HEK293 (cell line): ENCODE data around the gene GNAT1.

Source experiments
- CTCF ChIA-PET: fragments of 350-600 bp; formaldehyde crosslinking; extraction: SDS; loops from one replicate; lab custom pipeline; 2021; ENCODE audit warnings: antibody characterized with exemption; lab: Yijun Ruan, JAX
- POLR2A ChIA-PET: fragments of 300-600 bp; formaldehyde crosslinking; extraction: SDS; loops from one replicate; lab custom pipeline; 2020; ENCODE audit warnings: antibody characterized with exemption, inconsistent platforms; lab: Yijun Ruan, JAX
- H3K27ac ChIP-seq: fragments of 200-500 bp; sonication (Bioruptor generic); 2 replicates; pipeline ENCODE4 v1.5.1; 2014; ENCODE audit warnings: low read depth, low read length, control low read depth, inconsistent platforms; ENCODE audit errors: extremely low read depth
- H3K36me3 ChIP-seq, 2 experiments: fragments of 200-500 bp in 1 of 2; sonication (Bioruptor generic) in 1 of 2; 1 replicate in 1 of 2; 2 replicates in 1 of 2; pipeline ENCODE4 v1.5.1; 2014 to 2017; ENCODE audit warnings: inconsistent platforms in 2 of 2, low read length in 2 of 2; ENCODE audit not compliant: control insufficient read depth in 2 of 2, insufficient read depth in 1 of 2
- H3K4me1 ChIP-seq: fragments of 200-500 bp; sonication (Bioruptor generic); 2 replicates; pipeline ENCODE4 v1.5.1; 2014; ENCODE audit warnings: mild to moderate bottlenecking, low read length, inconsistent platforms; ENCODE audit not compliant: control insufficient read depth, insufficient read depth
- H3K4me3 ChIP-seq: 2 replicates; pipeline ENCODE4 v1.5.1; 2011; ENCODE audit warnings: low read depth, mild to moderate bottlenecking, control low read depth, low read length, moderate library complexity
- H3K9me3 ChIP-seq: fragments of 200-500 bp; sonication (Bioruptor generic); 2 replicates; pipeline ENCODE4 v1.5.1; 2014; ENCODE audit warnings: low read depth, low read length, inconsistent platforms; ENCODE audit not compliant: control insufficient read depth, insufficient read depth
- BCL11B ChIP-seq: fragments of 450-650 bp; formaldehyde crosslinking; IDR thresholded peaks from 2 replicates; pipeline ENCODE4 v1.5.1; 2016; ENCODE audit warnings: low read depth, missing biosample characterization, missing genetic modification characterization
- GLI4 ChIP-seq: fragments of 450-650 bp; formaldehyde crosslinking; IDR thresholded peaks from 2 replicates; pipeline ENCODE4 v1.5.1; 2016; ENCODE audit warnings: missing biosample characterization, missing genetic modification characterization
- HIC1 ChIP-seq: fragments of 450-650 bp; formaldehyde crosslinking; IDR thresholded peaks from 2 replicates; pipeline ENCODE4 v1.5.1; 2016; ENCODE audit warnings: missing biosample characterization, missing genetic modification characterization
- INSM2 ChIP-seq: fragments of 450-650 bp; formaldehyde crosslinking; IDR thresholded peaks from 2 replicates; pipeline ENCODE4 v1.5.1; 2016; ENCODE audit warnings: missing biosample characterization, missing genetic modification characterization
- KLF16 ChIP-seq: fragments of 450-650 bp; formaldehyde crosslinking; IDR thresholded peaks from 2 replicates; pipeline ENCODE4 v1.5.1; 2017; ENCODE audit warnings: missing biosample characterization, missing genetic modification characterization
- PRDM1 ChIP-seq: fragments of 450-650 bp; formaldehyde crosslinking; IDR thresholded peaks from 2 replicates; pipeline ENCODE4; 2016; ENCODE audit warnings: missing biosample characterization, missing genetic modification characterization
- PRDM10 ChIP-seq: fragments of 450-650 bp; formaldehyde crosslinking; IDR thresholded peaks from 2 replicates; pipeline ENCODE4 v1.5.1; 2016; ENCODE audit warnings: missing biosample characterization, missing genetic modification characterization
- SETDB1 ChIP-seq: IDR thresholded peaks from one replicate; pipeline ENCODE4 v1.6.1; 2017; ENCODE audit warnings: mild to moderate bottlenecking, low read length, moderate library complexity, mixed read lengths; ENCODE audit not compliant: insufficient read length
- TCF7L2 ChIP-seq: IDR thresholded peaks from 2 replicates; pipeline ENCODE4 v1.6.1; 2011; ENCODE audit warnings: low read depth, mild to moderate bottlenecking, inconsistent platforms, low read length, moderate library complexity, borderline replicate concordance
- ZBTB17 ChIP-seq: fragments of 450-650 bp; formaldehyde crosslinking; IDR thresholded peaks from 2 replicates; pipeline ENCODE4 v1.5.1; 2016; ENCODE audit warnings: missing biosample characterization, missing genetic modification characterization
- ZIC2 ChIP-seq: fragments of 450-650 bp; formaldehyde crosslinking; IDR thresholded peaks from 2 replicates; pipeline ENCODE4 v1.5.1; 2016; ENCODE audit warnings: missing biosample characterization, missing genetic modification characterization
- ZNF19 ChIP-seq: fragments of 450-650 bp; formaldehyde crosslinking; IDR thresholded peaks from 2 replicates; pipeline ENCODE4; 2016; ENCODE audit warnings: missing biosample characterization, missing genetic modification characterization, low read depth
- ZNF341 ChIP-seq: fragments of 450-650 bp; formaldehyde crosslinking; IDR thresholded peaks from 2 replicates; pipeline ENCODE4; 2016; ENCODE audit warnings: low read depth, missing biosample characterization, missing genetic modification characterization
- ZNF394 ChIP-seq: fragments of 450-650 bp; formaldehyde crosslinking; IDR thresholded peaks from 2 replicates; pipeline ENCODE4 v1.5.1; 2016; ENCODE audit warnings: missing biosample characterization, missing genetic modification characterization, mild to moderate bottlenecking, moderate library complexity, borderline replicate concordance
- ZNF433 ChIP-seq: fragments of 450-650 bp; formaldehyde crosslinking; IDR thresholded peaks from 2 replicates; pipeline ENCODE4 v1.5.1; 2016; ENCODE audit warnings: missing biosample characterization, missing genetic modification characterization, low read depth
- ZNF530 ChIP-seq: fragments of 450-650 bp; formaldehyde crosslinking; IDR thresholded peaks from 2 replicates; pipeline ENCODE4 v1.5.1; 2016; ENCODE audit warnings: low read depth, missing biosample characterization, missing genetic modification characterization
- ZNF580 ChIP-seq: fragments of 450-650 bp; formaldehyde crosslinking; IDR thresholded peaks from 2 replicates; pipeline ENCODE4 v1.5.1; 2016; ENCODE audit warnings: missing biosample characterization, missing genetic modification characterization
- ZNF701 ChIP-seq: fragments of 450-650 bp; formaldehyde crosslinking; IDR thresholded peaks from 2 replicates; pipeline ENCODE4 v1.5.1; 2016; ENCODE audit warnings: missing biosample characterization, missing genetic modification characterization

Gene GNAT1

GRCh38 chr3:50174947-50175524 lies 16.4 kb upstream of the GNAT1 start:
- TF ChIP-seq ZIC2 (tag by site-specific recombination) = peak; percentile 16; the same call in 1 of the 2 replicates
- no peak for TF ChIP-seq ZNF701 (tag by site-specific recombination)
- Histone ChIP-seq H3K9me3 (no peaks in the 10 kb centered on the region), H3K27ac (no peak overlapping the region), H3K4me1 (no peaks in the 10 kb centered on the region), H3K36me3 (peaks cover 0 to 38% of the 10 kb centered on the region in 2 experiments; a peak in 1 of 3 replicates), H3K4me3 (no peak overlapping the region)
- ChIA-PET POLR2A (interaction anchor here (0.6 kb wide), 1 partner anchor 40 kb away, joined by 5 read pairs; no protein-coding TSS in a partner anchor), CTCF (interaction anchor here (0.7 kb wide), 1 partner anchor 125 kb away, joined by 3 read pairs; no protein-coding TSS in a partner anchor)

- no peak overlapping the region for H3K27ac ChIP-seq
- no peak for TF ChIP-seq BCL11B (tag by site-specific recombination)
- TF ChIP-seq PRDM10 (tag by site-specific recombination) = peak; percentile 59; the same call in 1 of the 2 replicates
- POLR2A ChIA-PET = no interaction called here
- no peaks in the 10 kb centered on the region for H3K4me1 ChIP-seq
- CTCF ChIA-PET = interaction anchor here (3.8 kb wide), 1 partner anchor 12 kb away, joined by 18 read pairs; no protein-coding TSS in a partner anchor
- H3K36me3 ChIP-seq = peaks cover 0 to 45% of the 10 kb centered on the region in 2 experiments; a peak in 1 of 3 replicates
- no peaks in the 10 kb centered on the region for H3K9me3 ChIP-seq
- no peak overlapping the region for H3K4me3 ChIP-seq
Measured at GRCh38 chr3:50177346-50177745, 14.1 kb upstream of the GNAT1 start.

GRCh38 chr3:50179710-50180109 lies 11.7 kb upstream of the GNAT1 start:
- Histone ChIP-seq H3K4me3 (no peak overlapping the region), H3K27ac (no peak overlapping the region), H3K4me1 (no peaks in the 10 kb centered on the region), H3K36me3 (peaks cover 0 to 51% of the 10 kb centered on the region in 2 experiments; a peak in 1 of 3 replicates), H3K9me3 (no peaks in the 10 kb centered on the region)
- ChIA-PET POLR2A (no interaction called here), CTCF (interaction anchor here (0.9 to 3.8 kb wide), 5 partner anchors 9 to 59 kb away, joined by 3 to 18 read pairs (median 3); partner anchors contain the start of gene GNAT1)
- TF ChIP-seq SETDB1 (no peak), ZBTB17 (no peak), ZNF341 (tag by site-specific recombination) (no peak), ZNF394 (tag by site-specific recombination) (peak; percentile 83; the same call in 1 of the 2 replicates), PRDM1 (tag by site-specific recombination) (peak; percentile 79), ZNF433 (tag by site-specific recombination) (no peak), HIC1 (tag by site-specific recombination) (no peak), PRDM10 (tag by site-specific recombination) (no peak; the same call in 1 of the 2 replicates), TCF7L2 (no peak), ZNF530 (no peak), ZNF19 (tag by site-specific recombination) (no peak), KLF16 (tag by site-specific recombination) (no peak), GLI4 (tag by site-specific recombination) (no peak), ZNF580 (tag by site-specific recombination) (no peak), INSM2 (no peak)
